ENCODE results near the gene C12orf43.
A peak's percentile ranks its signal among the peaks of the same experiment; 100 is the strongest.
"Not testable (repeated sequence)": the region's sequence is repeated elsewhere in the genome, so short reads cannot be mapped to it uniquely, and the experiment has no call there.

Gene C12orf43

GRCh38 chr12:121015825-121016766 lies at the start of gene C12orf43:
Gene C12orf43 (minus strand): TSS chr12:121016487. CDS start chr12:121016474, 13 bp downstream.
- DNase-seq (ENCODE audit: insufficient read length, low spot score) (peak; percentile 91), FAIRE-seq (peak; percentile 88)

DNA sequence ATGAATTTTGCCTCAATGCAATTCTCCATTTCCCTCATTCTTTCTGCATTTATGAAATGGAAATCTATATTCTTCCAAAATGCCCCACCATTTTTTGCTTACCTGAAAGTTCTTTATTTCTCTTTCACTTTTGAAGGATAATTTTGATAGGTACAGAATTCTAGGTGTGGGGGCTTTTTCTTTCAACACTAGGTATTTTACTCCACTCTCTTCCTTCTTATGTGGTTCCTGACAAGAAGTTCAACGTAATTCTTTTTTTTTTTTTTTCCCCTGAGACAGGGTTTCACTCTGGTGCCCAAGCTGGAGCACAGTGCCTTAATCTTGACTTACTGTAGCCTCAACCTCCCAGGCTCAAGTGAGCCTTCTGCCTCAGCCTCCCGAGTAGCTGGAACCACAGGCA lies 49.1 kb upstream of the C12orf43 start:
- FAIRE-seq, result no peak
- DNase-seq (ENCODE audit: insufficient read length, low spot score), result no peak

GRCh38 chr12:121064586-121064985 lies 48.3 kb upstream of the C12orf43 start:
- FAIRE-seq; DNase-seq (ENCODE audit: insufficient read length, low spot score): not testable (repeated sequence)

GRCh38 chr12:121064116-121064515 lies 47.8 kb upstream of the C12orf43 start:
- no peak for FAIRE-seq

GRCh38 chr12:121062391-121063045 lies 46.2 kb upstream of the C12orf43 start:
- DNase-seq (ENCODE audit: insufficient read length, low spot score) (no peak), FAIRE-seq (no peak)

More at GRCh38 chr12:121064116-121064515, 47.8 kb upstream of the C12orf43 start:
- DNase-seq (ENCODE audit: insufficient read length, low spot score), result no peak

GRCh38 chr12:121061831-121062230 lies 45.5 kb upstream of the C12orf43 start:
- FAIRE-seq (no peak), DNase-seq (ENCODE audit: insufficient read length, low spot score) (peak; percentile 28)

GRCh38 chr12:121060149-121061001 lies 44.1 kb upstream of the C12orf43 start:
- FAIRE-seq (no peak), DNase-seq (ENCODE audit: insufficient read length, low spot score) (peak; percentile 60)

DNA sequence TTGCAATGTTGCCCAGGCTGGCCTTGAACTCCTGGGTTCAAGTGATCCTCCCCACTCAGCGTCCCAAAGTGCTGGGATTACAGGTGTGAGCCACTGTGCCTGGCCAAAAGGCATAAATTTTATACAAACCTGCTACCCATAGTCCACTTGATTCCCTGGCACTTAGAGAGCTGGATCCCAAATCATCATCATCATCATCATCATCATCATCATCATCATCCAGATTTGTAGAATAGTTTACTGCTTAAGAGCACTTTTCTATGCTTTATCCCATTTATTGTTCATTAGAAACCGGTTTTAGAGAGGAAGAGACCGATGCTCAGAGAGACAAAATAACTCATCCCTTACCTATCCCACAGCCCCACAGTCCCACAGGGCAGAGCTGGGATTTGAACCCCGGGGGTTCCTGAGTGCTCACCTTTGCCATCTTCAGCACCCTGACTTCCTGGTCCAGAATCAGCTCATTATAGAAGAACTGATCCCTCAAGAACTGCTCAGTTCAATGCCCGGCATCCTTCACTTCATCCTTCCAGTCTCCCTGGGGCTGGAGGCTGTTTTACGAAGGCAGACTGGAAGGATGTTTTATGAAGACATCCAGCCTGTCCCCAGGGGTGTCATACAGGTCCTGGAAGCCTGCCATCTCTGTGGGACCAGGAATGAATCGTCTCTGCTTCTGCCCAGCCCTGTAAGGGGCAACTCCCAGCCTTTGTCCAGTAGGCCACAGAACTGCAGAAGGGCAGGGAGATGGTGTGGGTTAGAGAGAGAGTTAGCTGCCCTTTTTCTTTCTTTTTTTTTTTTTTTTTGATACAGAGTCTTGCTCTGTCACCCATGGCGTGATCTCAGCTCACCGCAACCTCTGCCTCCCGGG lies 43.0 kb upstream of the C12orf43 start:
- DNase-seq (ENCODE audit: insufficient read length, low spot score), result no peak
- no peak for FAIRE-seq

GRCh38 chr12:121057794-121058193 lies 41.5 kb upstream of the C12orf43 start:
- FAIRE-seq (no peak), DNase-seq (ENCODE audit: insufficient read length, low spot score) (no peak)

DNA sequence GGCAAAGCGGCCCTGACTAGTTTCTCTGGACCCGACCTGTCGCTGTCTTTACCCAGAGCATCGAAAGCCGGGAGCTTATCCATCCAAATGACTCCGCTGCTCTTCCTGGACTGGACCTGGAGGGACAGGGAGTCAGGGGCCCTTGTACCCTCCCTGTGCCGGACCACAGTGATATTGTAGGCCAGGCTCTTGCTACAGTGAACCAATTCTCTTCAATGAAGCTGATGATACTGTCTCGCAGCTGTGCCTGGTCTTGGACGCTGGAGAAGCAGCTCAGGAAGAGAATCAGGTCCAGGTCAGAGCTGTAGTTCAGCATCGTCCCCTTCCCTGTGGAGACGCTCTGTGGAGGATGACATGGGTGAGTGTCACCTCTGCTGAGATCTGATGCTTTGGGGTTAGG lies 37.4 kb upstream of the C12orf43 start:
- FAIRE-seq (no peak), DNase-seq (ENCODE audit: insufficient read length, low spot score) (no peak)

DNA sequence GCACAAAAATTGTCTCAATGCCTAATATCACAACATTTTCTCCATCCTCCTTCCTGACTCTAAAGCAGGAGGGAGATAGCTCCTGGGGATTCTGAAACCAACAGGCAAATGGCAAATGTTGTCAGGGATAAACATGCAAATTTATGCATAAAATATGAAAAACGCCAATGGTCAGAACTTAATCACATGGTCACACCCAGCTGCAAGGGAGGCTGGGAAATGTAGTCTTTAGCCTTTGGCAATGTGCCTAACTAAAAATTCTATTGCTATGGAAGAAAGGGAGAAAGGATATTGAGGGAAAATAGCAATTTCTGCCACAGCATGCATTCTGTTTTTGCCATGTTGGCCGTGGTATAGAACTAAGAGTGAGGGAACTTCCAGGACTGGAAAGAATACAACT lies 34.4 kb upstream of the C12orf43 start:
- DNase-seq (ENCODE audit: insufficient read length, low spot score) (no peak), FAIRE-seq (no peak)

- no peak for FAIRE-seq
- no peak for DNase-seq (ENCODE audit: insufficient read length, low spot score)
Observed at GRCh38 chr12:121048442-121048841, 32.2 kb upstream of the C12orf43 start.

- FAIRE-seq; DNase-seq (ENCODE audit: insufficient read length, low spot score): not testable (repeated sequence)
Observed at GRCh38 chr12:121047400-121047799, 31.1 kb upstream of the C12orf43 start.

DNA sequence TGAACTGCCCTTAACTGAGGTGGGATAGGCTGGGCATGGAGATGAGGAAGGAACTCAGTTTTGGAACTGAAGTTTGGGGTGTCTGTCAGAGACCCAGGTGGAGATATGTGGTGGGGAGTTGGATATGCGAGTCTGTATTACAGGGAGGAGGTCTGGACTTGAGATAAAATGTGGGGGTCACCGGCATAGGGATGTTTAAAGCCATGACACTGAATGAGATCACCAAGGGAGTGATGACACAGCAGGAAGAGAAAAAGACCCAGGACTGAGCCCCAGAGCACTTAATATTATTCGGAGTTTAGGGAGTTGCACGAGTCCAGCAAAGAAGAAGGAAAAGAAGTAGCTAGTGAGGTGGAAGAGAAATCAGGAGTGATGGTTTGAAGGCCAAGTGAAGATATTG lies 26.8 kb upstream of the C12orf43 start:
- no peak for FAIRE-seq
- DNase-seq (ENCODE audit: insufficient read length, low spot score), result no peak

- no peak for DNase-seq (ENCODE audit: insufficient read length, low spot score)
- no peak for FAIRE-seq
Observed at GRCh38 chr12:121038861-121039668, 22.8 kb upstream of the C12orf43 start, which contains the start of gene OASL. Gene OASL (minus strand): TSS chr12:121039246. CDS start chr12:121038971, 275 bp downstream.

- peak; percentile 61 for DNase-seq (ENCODE audit: insufficient read length, low spot score)
- FAIRE-seq, result peak; percentile 44
Observed at GRCh38 chr12:121036810-121037326, 20.6 kb upstream of the C12orf43 start.

DNA sequence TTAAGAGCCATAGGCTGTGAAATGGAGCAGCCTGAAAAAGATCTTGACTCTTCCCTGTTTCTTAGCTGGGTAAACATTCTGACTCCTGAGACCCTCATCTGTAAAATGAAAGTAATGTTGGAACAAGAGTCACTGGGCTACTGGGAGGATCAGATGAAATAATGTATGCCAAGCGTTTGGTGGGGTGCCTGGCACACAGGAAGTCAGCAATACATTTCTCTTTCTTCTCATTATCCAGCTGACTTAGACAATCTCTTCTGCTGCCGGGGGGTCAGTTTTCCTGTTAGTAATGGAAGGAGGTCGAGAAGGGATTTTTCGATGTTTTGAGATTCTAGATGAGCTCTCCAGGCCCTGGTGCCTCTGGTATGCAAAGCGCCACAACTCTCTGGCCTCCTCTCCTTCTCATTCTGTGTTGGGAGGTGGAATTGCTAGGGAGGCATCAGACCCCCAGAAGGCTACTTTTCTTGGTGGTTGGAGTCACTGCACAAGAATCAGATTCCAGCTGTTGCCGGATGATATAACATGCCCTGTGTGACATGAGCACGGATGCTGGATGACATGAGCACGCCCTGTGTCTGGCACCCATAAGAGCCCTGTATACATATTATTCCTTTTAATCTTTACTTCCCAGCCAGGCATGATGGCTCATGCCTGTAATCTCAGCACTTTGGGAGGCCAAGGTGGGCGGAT lies 18.5 kb upstream of the C12orf43 start:
- DNase-seq (ENCODE audit: insufficient read length, low spot score) (no peak), FAIRE-seq (no peak)
